HG03135 (cell line): Measurements from ENCODE around the gene LTA.
"Not testable (repeated sequence)": the region's sequence is repeated elsewhere in the genome, so short reads cannot be mapped to it uniquely, and the experiment has no call there.

Experiments used
- ATAC-seq: cut with Tn5 transposase; IDR thresholded peaks from one replicate; pipeline ENCODE4 v1.9.1; 2021; ENCODE audit warnings: mild to moderate bottlenecking, moderate library complexity; ENCODE audit not compliant: unreplicated experiment

The LTA gene

GRCh38 chr6:31541658-31542521 lies 30.2 kb upstream of the LTA start, which contains the start of gene DDX39B:
Gene DDX39B, minus strand, starts transcription at chr6:31542003. Its CDS starts 1,471 bp downstream, at chr6:31540532.
- peak; percentile 63 for ATAC-seq

GRCh38 chr6:31543639-31544038 lies 28.4 kb upstream of the LTA start:
- no peak for ATAC-seq

- no peak for ATAC-seq
These were observed 27.4 kb upstream of the LTA start for GRCh38 chr6:31544676-31545075.

GRCh38 chr6:31545291-31545690 lies 26.8 kb upstream of the LTA start:
- no peak for ATAC-seq

GRCh38 chr6:31546339-31546957 lies 25.6 kb upstream of the LTA start, which contains the start of gene ATP6V1G2:
Gene ATP6V1G2, minus strand, starts transcription at chr6:31546608. Its CDS starts 49 bp downstream, at chr6:31546559.
- ATAC-seq, result peak; percentile 46

GRCh38 chr6:31546958-31547726 lies 24.9 kb upstream of the LTA start, which contains the start of gene NFKBIL1:
Gene NFKBIL1, plus strand, starts transcription at chr6:31547608. Its CDS starts 87 bp downstream, at chr6:31547695.
- peak; percentile 53 for ATAC-seq

GRCh38 chr6:31547727-31548543 lies 24.2 kb upstream of the LTA start:
- no peak for ATAC-seq

- ATAC-seq, result no peak
These were observed 23.6 kb upstream of the LTA start for GRCh38 chr6:31548544-31548873.

- ATAC-seq, result not testable (repeated sequence)
These were observed 20.7 kb upstream of the LTA start for GRCh38 chr6:31551371-31551770.

- no peak for ATAC-seq
These were observed 15.8 kb upstream of the LTA start for GRCh38 chr6:31556307-31556706.

GRCh38 chr6:31557443-31558317 lies 14.4 kb upstream of the LTA start:
- ATAC-seq, result no peak

- ATAC-seq, result no peak
These were observed 13.8 kb upstream of the LTA start for GRCh38 chr6:31558318-31558625.

GRCh38 chr6:31558631-31559500 lies 13.2 kb upstream of the LTA start:
- ATAC-seq, result no peak

GRCh38 chr6:31559606-31559957 lies 12.5 kb upstream of the LTA start:
- ATAC-seq, result no peak

- peak; percentile 71 for ATAC-seq
These were observed 12.0 kb upstream of the LTA start for GRCh38 chr6:31559958-31560696.

GRCh38 chr6:31560697-31561058 lies 11.4 kb upstream of the LTA start:
- ATAC-seq, result no peak

- ATAC-seq, result no peak
These were observed 4.3 kb upstream of the LTA start for GRCh38 chr6:31567531-31568370.
